ENCODE data around the gene OST4. TPM values are rescaled to one million over a fixed set of nuclear protein-coding genes. Genes with fewer than 3 reads are reported as not detected.

OST4 gene
- total RNA-seq, 1 donor from 2014 or later = 132 TPM

Other genes starting within 250 kb of the OST4 start
- gene DPYSL5, start 223.5 kb downstream of the OST4 start, total RNA-seq = 151 TPM
- gene MAPRE3, start 101.0 kb downstream of the OST4 start, total RNA-seq = 23.8 TPM
- 6.9 TPM for gene TMEM214, start 38.7 kb downstream of the OST4 start, total RNA-seq
- gene AGBL5, start 20.0 kb downstream of the OST4 start, total RNA-seq = 10.8 TPM
- 3.7 TPM for gene EMILIN1, start 7.0 kb upstream of the OST4 start, total RNA-seq
- 5.9 TPM for gene KHK, start 15.1 kb upstream of the OST4 start, total RNA-seq
- 13.3 TPM for gene CGREF1, start 47.5 kb upstream of the OST4 start, total RNA-seq
- gene ABHD1, start 52.2 kb upstream of the OST4 start, total RNA-seq = not detected
- gene PREB, start 63.0 kb upstream of the OST4 start, total RNA-seq = 20.9 TPM
- not detected for gene PRR30, start 67.8 kb upstream of the OST4 start, total RNA-seq
- gene TCF23, start 77.3 kb upstream of the OST4 start, total RNA-seq = not detected
- gene ATRAID, start 140.4 kb upstream of the OST4 start, total RNA-seq = 27.5 TPM
- gene SLC5A6, start 140.6 kb upstream of the OST4 start, total RNA-seq = 18.7 TPM
- 17.0 TPM for gene CAD, start 145.7 kb upstream of the OST4 start, total RNA-seq
- gene SLC30A3, start 191.4 kb upstream of the OST4 start, total RNA-seq = 1.2 TPM
- not detected for gene DNAJC5G, start 203.8 kb upstream of the OST4 start, total RNA-seq
- not detected for gene TRIM54, start 210.8 kb upstream of the OST4 start, total RNA-seq
- 1.2 TPM for gene UCN, start 236.8 kb upstream of the OST4 start, total RNA-seq

Measured in temporal lobe (tissue), 1 donor.